ENCODE data around the gene PDE6C.

DNA sequence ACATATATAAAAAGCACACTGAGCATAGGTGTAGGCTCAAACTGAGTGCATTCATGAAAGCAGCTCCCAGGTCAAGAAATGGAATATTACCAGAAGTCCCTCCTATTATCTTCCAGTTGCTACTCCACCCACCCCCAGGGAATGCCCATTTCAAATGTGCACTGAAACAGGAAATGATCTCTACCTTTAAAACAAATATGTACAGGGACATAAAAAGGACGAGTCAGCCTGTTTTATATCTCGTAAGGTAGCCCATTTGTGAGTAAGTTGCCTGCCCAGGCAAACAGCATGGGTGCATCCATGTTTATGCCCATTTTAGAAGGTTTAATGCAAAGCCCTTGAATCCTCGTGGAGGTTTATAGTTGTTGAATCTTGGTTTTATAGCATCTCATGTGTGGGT lies 35.4 kb upstream of the PDE6C start:
- TF ChIP-seq TAF1 (IDR thresholded peaks at IDR 0.05; ENCODE audit: borderline replicate concordance, low read depth, low read length) (no peak), POLR2A (IDR thresholded peaks at IDR 0.05; ENCODE audit: low read depth, low read length) (no peak), POLR2AphosphoS5 (IDR thresholded peaks at IDR 0.05; ENCODE audit: low read depth, low read length) (no peak)

Measured in GM12892 (cell line).